AG04449 (cell line): ENCODE results near the gene ROS1.

Experiments
- CTCF ChIA-PET: fragments of 350-600 bp; formaldehyde crosslinking; extraction: SDS; loops from one replicate; lab custom pipeline; 2021; ENCODE audit warnings: antibody characterized with exemption; lab: Yijun Ruan, JAX
- POLR2A ChIA-PET: fragments of 400-600, 350-600 bp; formaldehyde crosslinking; extraction: SDS; loops from one replicate; lab custom pipeline; 2020; ENCODE audit warnings: antibody characterized with exemption, inconsistent platforms; lab: Yijun Ruan, JAX
- DNase-seq: peaks from one replicate; pipeline ENCODE4 v3.0.0-alpha.2; 2010; ENCODE audit warnings: low read depth, low spot score
- H3K4me3 ChIP-seq: 2 replicates; pipeline ENCODE4 v1.5.1; 2011; ENCODE audit warnings: low read depth, mild to moderate bottlenecking, control low read depth, low read length
- TF ChIP-seq, protein P1 (sequence below): IDR thresholded peaks from one replicate; pipeline ENCODE4 v1.5.1; 2011; ENCODE audit warnings: mild to moderate bottlenecking, moderate library complexity, low read length, control low read depth, inconsistent platforms; ENCODE audit not compliant: insufficient read depth; ENCODE audit errors: missing control alignments

The ROS1 gene

DNA sequence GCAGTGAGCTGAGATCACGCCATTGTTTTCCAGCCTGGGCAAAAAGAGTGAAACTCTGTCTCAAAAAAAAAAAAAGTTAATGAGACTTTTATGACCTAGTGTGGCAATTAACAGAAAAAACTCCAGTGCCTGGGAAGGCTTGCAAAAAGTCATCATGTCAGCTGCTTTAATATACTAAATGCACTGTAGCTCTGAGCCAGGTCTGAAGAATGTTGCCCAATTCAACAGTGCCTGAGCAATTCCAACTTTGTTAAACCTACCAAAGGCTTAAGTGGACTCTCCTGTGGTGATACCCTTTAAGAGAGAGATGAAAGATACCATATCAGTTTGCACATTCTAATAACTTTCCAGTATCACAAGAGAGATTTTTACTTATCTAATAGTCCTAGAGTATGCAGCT lies 6.5 kb upstream of the ROS1 start:
- TF ChIP-seq, protein P1, sequence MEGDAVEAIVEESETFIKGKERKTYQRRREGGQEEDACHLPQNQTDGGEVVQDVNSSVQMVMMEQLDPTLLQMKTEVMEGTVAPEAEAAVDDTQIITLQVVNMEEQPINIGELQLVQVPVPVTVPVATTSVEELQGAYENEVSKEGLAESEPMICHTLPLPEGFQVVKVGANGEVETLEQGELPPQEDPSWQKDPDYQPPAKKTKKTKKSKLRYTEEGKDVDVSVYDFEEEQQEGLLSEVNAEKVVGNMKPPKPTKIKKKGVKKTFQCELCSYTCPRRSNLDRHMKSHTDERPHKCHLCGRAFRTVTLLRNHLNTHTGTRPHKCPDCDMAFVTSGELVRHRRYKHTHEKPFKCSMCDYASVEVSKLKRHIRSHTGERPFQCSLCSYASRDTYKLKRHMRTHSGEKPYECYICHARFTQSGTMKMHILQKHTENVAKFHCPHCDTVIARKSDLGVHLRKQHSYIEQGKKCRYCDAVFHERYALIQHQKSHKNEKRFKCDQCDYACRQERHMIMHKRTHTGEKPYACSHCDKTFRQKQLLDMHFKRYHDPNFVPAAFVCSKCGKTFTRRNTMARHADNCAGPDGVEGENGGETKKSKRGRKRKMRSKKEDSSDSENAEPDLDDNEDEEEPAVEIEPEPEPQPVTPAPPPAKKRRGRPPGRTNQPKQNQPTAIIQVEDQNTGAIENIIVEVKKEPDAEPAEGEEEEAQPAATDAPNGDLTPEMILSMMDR: no peak
- no peak for DNase-seq
- H3K4me3 ChIP-seq: no peak overlapping the region
- CTCF ChIA-PET: interaction anchor here (1.1 to 1.9 kb wide), 2 partner anchors 32 to 80 kb away, joined by 4 read pairs; no protein-coding TSS in a partner anchor
- POLR2A ChIA-PET: interaction anchor here (0.7 kb wide), 1 partner anchor 147 kb away, joined by 3 read pairs; no protein-coding TSS in a partner anchor

DNA sequence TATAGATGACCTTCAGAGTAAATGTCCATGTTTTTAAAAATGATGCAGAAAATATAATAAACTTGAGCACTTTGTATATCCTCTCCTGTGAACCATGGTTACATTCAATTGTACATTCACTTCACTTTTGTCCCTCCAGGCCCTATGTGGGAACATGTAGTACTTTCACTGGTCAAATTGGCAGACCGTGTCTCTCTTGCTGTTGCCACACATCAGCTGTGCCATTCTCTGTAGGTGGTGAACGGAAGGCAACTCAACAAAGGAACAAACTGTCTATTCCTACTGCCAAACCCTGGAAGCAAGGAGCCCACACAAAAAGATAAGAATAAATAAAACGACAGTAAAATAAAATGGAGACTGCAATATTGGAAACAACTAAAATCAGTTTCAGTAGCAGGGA lies 2.0 kb downstream of the ROS1 start:
- CTCF ChIA-PET: no interaction called here
- TF ChIP-seq, protein P1: no peak
- no peak overlapping the region for H3K4me3 ChIP-seq
- DNase-seq: no peak
- POLR2A ChIA-PET: no interaction called here

DNA sequence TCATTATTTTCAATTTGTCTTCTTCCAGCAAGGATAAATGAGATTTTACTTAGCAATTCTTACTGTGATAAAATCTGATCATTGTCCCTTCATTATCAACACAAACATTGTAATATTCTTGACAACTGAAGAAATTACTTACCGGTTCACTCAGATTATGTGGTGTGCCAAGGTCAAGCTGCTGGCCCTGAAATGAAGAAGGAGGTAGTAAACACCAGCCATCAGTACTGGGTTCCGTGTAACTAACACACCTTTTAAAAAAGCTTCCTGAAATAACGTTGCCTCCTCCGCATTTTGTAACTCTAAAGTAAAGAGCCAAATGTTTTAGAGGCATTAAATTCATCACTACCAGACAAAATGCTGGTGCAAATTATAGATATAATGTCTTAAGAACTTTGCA lies 7.4 kb downstream of the ROS1 start:
- TF ChIP-seq, protein P1: no peak
- no peak overlapping the region for H3K4me3 ChIP-seq
- CTCF ChIA-PET: no interaction called here
- POLR2A ChIA-PET: no interaction called here
- no peak for DNase-seq

DNA sequence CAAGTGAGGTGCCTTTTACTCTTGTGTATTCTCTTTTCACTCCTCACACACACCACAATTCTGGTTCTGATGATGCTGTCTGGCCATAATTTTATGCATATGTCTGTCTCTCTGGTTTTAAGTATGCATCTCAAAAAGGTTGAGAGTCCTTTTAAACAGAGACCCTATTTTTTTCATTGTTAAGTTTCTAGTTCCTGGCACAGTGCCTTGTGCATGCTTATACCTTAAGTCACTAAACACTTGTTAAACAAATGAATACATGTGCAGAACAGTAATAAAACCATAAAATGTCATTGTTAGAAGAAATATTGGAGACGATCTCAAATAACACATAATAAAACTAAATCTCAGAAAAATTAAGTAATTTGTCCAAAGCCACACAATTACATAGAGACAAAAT lies 7.9 kb downstream of the ROS1 start:
- ChIA-PET POLR2A (no interaction called here), CTCF (interaction anchor here (0.5 kb wide), 1 partner anchor 193 kb away, joined by 3 read pairs; no protein-coding TSS in a partner anchor)
- TF ChIP-seq, protein P1: no peak
- DNase-seq: no peak
- H3K4me3 ChIP-seq: no peak overlapping the region

DNA sequence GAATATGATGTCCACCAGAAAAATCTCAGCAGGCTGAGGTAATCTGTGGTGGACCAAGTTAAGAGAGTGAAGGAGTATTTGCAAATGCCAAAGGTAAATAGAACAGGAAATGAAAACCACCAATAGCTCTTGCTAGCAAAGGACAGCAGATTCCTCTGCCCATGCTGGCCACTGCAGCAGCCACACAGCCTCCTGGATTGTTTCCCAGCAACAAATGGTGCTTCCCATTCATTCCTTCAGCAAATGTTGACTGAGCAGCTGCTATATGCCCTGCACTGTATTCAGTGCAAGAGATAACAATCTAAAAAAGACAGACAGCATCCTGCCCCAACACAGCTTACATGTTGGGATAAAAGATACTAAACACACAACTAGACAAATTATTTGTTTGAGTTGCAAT lies 11.0 kb downstream of the ROS1 start:
- ChIA-PET POLR2A (interaction anchor here (0.7 kb wide), 1 partner anchor 136 kb away, joined by 3 read pairs; no protein-coding TSS in a partner anchor), CTCF (interaction anchor here (1.2 to 1.3 kb wide), 2 partner anchors 11 to 190 kb away, joined by 4 to 5 read pairs; partner anchors contain the start of gene ROS1)
- TF ChIP-seq, protein P1: no peak
- H3K4me3 ChIP-seq: no peak overlapping the region
- DNase-seq: no peak

DNA sequence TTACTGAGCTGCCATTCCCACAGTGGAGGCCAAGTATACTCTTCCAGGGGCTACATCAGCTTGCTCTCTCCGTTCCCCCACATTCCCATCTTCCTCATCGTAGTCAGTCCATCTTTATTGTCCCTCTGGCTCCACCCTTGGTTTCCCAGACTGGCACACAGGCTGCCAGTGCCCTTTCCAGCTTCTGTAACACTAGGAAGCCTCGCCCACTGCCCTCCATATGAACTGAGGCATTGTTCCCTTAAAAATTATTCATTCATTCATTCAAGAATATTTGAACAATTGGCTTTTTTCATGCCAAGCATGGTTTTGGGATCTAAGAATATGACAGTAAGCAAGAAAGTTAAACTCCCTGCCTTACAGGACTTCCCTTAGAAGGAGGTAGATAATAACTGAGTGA lies 14.3 kb downstream of the ROS1 start:
- H3K4me3 ChIP-seq: no peak overlapping the region
- ChIA-PET CTCF (interaction anchor here (0.9 to 1.7 kb wide), 2 partner anchors 9 to 12 kb away, joined by 3 to 4 read pairs; no protein-coding TSS in a partner anchor), POLR2A (no interaction called here)
- no peak for DNase-seq
- TF ChIP-seq, protein P1: no peak
